HG03175 (cell line): Measurements from ENCODE around the gene TRHDE.

Source experiments
- ATAC-seq: cut with Tn5 transposase; IDR thresholded peaks from one replicate; pipeline ENCODE4 v1.9.1; 2021; ENCODE audit warnings: mild to moderate bottlenecking, moderate library complexity; ENCODE audit not compliant: unreplicated experiment

The TRHDE gene

GRCh38 chr12:72432037-72432604 lies 160.0 kb downstream of the TRHDE start:
- no peak for ATAC-seq

- ATAC-seq, result no peak
Measured at GRCh38 chr12:72433298-72433697, 161.1 kb downstream of the TRHDE start.

- ATAC-seq, result no peak
Measured at GRCh38 chr12:72434999-72435398, 162.8 kb downstream of the TRHDE start.

GRCh38 chr12:72442217-72442616 lies 170.0 kb downstream of the TRHDE start:
- no peak for ATAC-seq

GRCh38 chr12:72444125-72444524 lies 172.0 kb downstream of the TRHDE start:
- no peak for ATAC-seq

GRCh38 chr12:72444566-72444965 lies 172.4 kb downstream of the TRHDE start:
- ATAC-seq, result no peak

GRCh38 chr12:72448089-72448488 lies 175.9 kb downstream of the TRHDE start:
- ATAC-seq, result no peak

- ATAC-seq, result no peak
Measured at GRCh38 chr12:72448805-72449204, 176.6 kb downstream of the TRHDE start.

- ATAC-seq, result no peak
Measured at GRCh38 chr12:72453066-72453465, 180.9 kb downstream of the TRHDE start.

- ATAC-seq, result no peak
Measured at GRCh38 chr12:72453550-72453949, 181.4 kb downstream of the TRHDE start.

- ATAC-seq, result no peak
Measured at GRCh38 chr12:72464471-72464870, 192.3 kb downstream of the TRHDE start.

GRCh38 chr12:72465155-72465554 lies 193.0 kb downstream of the TRHDE start:
- ATAC-seq, result no peak

- ATAC-seq, result no peak
Measured at GRCh38 chr12:72465940-72466630, 193.9 kb downstream of the TRHDE start.

- ATAC-seq, result no peak
Measured at GRCh38 chr12:72467985-72468384, 195.8 kb downstream of the TRHDE start.

- ATAC-seq, result no peak
Measured at GRCh38 chr12:72468505-72468904, 196.3 kb downstream of the TRHDE start.

- ATAC-seq, result no peak
Measured at GRCh38 chr12:72471806-72472205, 199.6 kb downstream of the TRHDE start.

- no peak for ATAC-seq
Measured at GRCh38 chr12:72472350-72472749, 200.2 kb downstream of the TRHDE start.

- ATAC-seq, result no peak
Measured at GRCh38 chr12:72476301-72476700, 204.1 kb downstream of the TRHDE start.

GRCh38 chr12:72485017-72485701 lies 213.0 kb downstream of the TRHDE start:
- ATAC-seq, result no peak

GRCh38 chr12:72491426-72491825 lies 219.3 kb downstream of the TRHDE start:
- no peak for ATAC-seq

- no peak for ATAC-seq
Measured at GRCh38 chr12:72493407-72493806, 221.2 kb downstream of the TRHDE start.

- no peak for ATAC-seq
Measured at GRCh38 chr12:72498354-72498753, 226.2 kb downstream of the TRHDE start.
